ENCODE results near the gene MRGPRX2. TPM values are rescaled to one million over a fixed set of nuclear protein-coding genes. Genes with fewer than 3 reads are reported as not detected.
A peak's percentile ranks its signal among the peaks of the same experiment; 100 is the strongest.

Gene MRGPRX2
- polyA plus RNA-seq, 2 of the 4 experiments (the other 2 are of a cell fraction) = not detected

DNA sequence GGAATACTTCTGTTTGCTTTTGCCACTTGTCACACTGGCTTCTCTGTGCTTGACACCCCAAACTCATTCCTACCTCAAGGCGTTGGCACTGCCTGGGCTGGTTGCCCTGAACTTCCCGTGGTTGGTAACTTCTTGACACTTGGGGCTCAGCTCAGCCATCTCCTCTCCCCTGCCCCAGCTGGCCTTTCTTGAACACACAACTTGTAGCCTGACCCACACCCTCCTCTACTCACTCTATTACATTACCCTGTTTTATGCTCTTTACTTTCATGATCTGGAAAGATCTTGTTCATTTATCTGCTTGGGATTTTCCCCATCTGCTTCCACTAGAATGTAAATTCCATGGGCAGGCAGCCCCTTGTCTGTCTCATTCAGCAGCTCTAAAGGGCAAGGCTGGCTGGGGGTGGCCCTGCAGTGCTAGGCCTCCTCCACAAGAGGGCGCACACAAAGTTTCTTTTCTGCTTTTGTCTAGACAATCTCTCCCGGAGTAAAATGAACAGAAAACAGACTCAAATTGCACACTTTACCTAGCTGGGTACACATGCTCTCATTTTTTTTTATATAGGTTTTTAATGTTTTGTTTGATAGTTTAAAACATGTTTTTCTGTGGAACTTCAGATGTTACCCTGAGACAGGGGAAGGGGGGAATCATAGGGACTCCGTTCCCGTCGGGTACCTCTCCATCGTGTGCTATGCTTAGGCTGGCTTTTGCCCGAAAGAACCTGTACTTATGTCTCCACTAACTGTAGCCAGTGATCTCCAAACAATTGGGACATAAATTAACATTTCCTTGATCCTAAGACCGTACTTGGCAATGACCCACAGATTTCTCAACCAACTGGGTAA lies 16.4 kb upstream of the MRGPRX2 start (continued):
- TF ChIP-seq, protein P1, sequence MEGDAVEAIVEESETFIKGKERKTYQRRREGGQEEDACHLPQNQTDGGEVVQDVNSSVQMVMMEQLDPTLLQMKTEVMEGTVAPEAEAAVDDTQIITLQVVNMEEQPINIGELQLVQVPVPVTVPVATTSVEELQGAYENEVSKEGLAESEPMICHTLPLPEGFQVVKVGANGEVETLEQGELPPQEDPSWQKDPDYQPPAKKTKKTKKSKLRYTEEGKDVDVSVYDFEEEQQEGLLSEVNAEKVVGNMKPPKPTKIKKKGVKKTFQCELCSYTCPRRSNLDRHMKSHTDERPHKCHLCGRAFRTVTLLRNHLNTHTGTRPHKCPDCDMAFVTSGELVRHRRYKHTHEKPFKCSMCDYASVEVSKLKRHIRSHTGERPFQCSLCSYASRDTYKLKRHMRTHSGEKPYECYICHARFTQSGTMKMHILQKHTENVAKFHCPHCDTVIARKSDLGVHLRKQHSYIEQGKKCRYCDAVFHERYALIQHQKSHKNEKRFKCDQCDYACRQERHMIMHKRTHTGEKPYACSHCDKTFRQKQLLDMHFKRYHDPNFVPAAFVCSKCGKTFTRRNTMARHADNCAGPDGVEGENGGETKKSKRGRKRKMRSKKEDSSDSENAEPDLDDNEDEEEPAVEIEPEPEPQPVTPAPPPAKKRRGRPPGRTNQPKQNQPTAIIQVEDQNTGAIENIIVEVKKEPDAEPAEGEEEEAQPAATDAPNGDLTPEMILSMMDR (IDR thresholded peaks at IDR 0.05) = peak; percentile 84
- peak; percentile 57 to 58 for TF ChIP-seq RAD21 (conservative IDR thresholded peaks at IDR 0.05 in 1 of 2, IDR thresholded peaks at IDR 0.05 in 1 of 2)

- no peaks in the 10 kb centered on the region for H3K9me3 ChIP-seq
- no peak for TF ChIP-seq NPAS2 (CRISPR knock-in tag; IDR thresholded peaks at IDR 0.05; ENCODE audit: borderline replicate concordance)
- no peak for TF ChIP-seq POLR2AphosphoS2 (conservative IDR thresholded peaks at IDR 0.05; ENCODE audit: low read length)
- TF ChIP-seq MYC (IDR thresholded peaks at IDR 0.05; ENCODE audit: borderline replicate concordance, low read length) = no peak
- no peak for TF ChIP-seq RCOR1 (IDR thresholded peaks at IDR 0.05; ENCODE audit: low read depth, low read length)
- TF ChIP-seq CEBPB (IDR thresholded peaks at IDR 0.05) = no peak
- TF ChIP-seq ATOH8 (CRISPR knock-in tag; IDR thresholded peaks at IDR 0.05; ENCODE audit: low read depth) = no peak
- no peak for TF ChIP-seq HDAC2 (IDR thresholded peaks at IDR 0.05)
- TF ChIP-seq RAD21 (conservative IDR thresholded peaks at IDR 0.05 in 1 of 2, IDR thresholded peaks at IDR 0.05 in 1 of 2) = no peak
- TF ChIP-seq EHF (CRISPR knock-in tag; IDR thresholded peaks at IDR 0.05) = no peak
- ATAC-seq (no peak), FAIRE-seq (no peak), DNase-seq (ENCODE audit: low read depth in 1 of 2, low spot score in 1 of 2) (no peak)
- H3K4me1 ChIP-seq = no peaks in the 10 kb centered on the region
- no peak overlapping the region for H3K4me3 ChIP-seq
- ChIA-PET CTCF (interaction anchor here (1.1 to 11.1 kb wide), 13 partner anchors 12 to 780 kb away, joined by 3 to 218 read pairs (median 6); partner anchors contain the start of genes MRGPRX2 and ZDHHC13), POLR2A (no interaction called here)
- no peak overlapping the region for H3K27ac ChIP-seq
- no peak overlapping the region for H3K4me2 ChIP-seq
- WGBS (ENCODE audit: missing lambda C conversion rate) = 59% methylated on average over 3 of the region's 3 CpGs
Observed at GRCh38 chr11:19075636-19076035, 15.1 kb upstream of the MRGPRX2 start.

DNA sequence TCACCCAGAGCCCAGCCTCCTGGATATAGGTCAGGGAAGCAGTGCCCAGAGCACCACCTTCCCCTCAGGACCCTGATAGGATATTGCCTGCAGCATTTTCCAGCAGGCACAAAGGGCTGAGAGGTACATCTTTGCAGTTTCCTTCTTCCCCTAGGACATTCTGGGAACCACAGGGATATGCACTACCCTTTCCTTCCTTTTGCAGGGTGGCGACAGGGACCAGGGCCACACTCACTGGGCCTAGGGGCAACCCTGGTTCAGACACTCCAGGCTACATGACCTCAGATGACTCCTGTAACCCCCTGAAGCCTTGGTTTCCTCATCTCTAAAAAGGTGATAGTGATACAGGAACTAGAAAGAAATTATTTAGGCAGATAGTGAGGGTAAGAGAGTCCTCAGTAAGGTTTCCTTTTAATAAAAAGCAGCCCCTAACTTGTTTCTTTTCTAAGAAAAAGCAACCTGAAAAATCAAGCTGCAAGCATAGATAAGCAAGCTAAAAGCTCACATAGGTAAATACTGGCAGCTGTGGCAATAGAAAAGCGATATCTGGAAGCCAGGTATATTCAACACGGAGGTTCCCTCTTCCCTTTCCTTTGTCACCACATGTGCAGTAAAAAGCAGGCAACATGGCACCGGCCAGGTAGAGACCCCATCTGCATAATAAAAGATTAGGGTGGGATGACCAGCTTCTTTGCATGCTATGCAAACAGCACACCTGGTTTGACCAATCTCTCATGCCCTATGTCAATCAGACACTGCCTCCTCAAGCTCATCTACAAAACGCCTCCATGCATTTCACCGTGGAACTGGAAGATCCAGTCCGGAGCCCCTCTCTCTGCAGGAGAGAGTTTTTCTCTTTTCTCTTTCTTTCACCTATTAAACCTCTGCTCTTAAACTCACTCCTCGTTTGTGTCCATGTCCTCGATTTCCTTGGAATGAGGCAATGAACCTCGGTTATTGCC lies 13.2 kb upstream of the MRGPRX2 start:
- no peak overlapping the region for H3K4me3 ChIP-seq
- ATAC-seq = no peak
- H3K27ac ChIP-seq = no peak overlapping the region
- WGBS (ENCODE audit: missing lambda C conversion rate) = 42% methylated on average over 10 of the region's 10 CpGs
- H3K4me2 ChIP-seq = no peak overlapping the region
- FAIRE-seq = no peak
- no peaks in the 10 kb centered on the region for H3K4me1 ChIP-seq
- POLR2A ChIA-PET = no interaction called here
- TF ChIP-seq, protein P1 (IDR thresholded peaks at IDR 0.05) = no peak
- no peak for TF ChIP-seq ZFP36 (IDR thresholded peaks at IDR 0.05; ENCODE audit: borderline replicate concordance, partially characterized antibody)
- no peak for TF ChIP-seq CBX2 (IDR thresholded peaks at IDR 0.05; ENCODE audit: borderline replicate concordance, low read depth)
- TF ChIP-seq, protein P2, sequence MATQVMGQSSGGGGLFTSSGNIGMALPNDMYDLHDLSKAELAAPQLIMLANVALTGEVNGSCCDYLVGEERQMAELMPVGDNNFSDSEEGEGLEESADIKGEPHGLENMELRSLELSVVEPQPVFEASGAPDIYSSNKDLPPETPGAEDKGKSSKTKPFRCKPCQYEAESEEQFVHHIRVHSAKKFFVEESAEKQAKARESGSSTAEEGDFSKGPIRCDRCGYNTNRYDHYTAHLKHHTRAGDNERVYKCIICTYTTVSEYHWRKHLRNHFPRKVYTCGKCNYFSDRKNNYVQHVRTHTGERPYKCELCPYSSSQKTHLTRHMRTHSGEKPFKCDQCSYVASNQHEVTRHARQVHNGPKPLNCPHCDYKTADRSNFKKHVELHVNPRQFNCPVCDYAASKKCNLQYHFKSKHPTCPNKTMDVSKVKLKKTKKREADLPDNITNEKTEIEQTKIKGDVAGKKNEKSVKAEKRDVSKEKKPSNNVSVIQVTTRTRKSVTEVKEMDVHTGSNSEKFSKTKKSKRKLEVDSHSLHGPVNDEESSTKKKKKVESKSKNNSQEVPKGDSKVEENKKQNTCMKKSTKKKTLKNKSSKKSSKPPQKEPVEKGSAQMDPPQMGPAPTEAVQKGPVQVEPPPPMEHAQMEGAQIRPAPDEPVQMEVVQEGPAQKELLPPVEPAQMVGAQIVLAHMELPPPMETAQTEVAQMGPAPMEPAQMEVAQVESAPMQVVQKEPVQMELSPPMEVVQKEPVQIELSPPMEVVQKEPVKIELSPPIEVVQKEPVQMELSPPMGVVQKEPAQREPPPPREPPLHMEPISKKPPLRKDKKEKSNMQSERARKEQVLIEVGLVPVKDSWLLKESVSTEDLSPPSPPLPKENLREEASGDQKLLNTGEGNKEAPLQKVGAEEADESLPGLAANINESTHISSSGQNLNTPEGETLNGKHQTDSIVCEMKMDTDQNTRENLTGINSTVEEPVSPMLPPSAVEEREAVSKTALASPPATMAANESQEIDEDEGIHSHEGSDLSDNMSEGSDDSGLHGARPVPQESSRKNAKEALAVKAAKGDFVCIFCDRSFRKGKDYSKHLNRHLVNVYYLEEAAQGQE (IDR thresholded peaks at IDR 0.05) = no peak
- no peak for TF ChIP-seq PHF8 (IDR thresholded peaks at IDR 0.05; ENCODE audit: borderline replicate concordance, low read depth)
- TF ChIP-seq RCOR1 (IDR thresholded peaks at IDR 0.05; ENCODE audit: low read depth, low read length) = no peak
- no peak for TF ChIP-seq EHF (CRISPR knock-in tag; IDR thresholded peaks at IDR 0.05)
- no peak for TF ChIP-seq TP53 (CRISPR knock-in tag; IDR thresholded peaks at IDR 0.05)
- no peak for TF ChIP-seq CBX8 (IDR thresholded peaks at IDR 0.05)
- TF ChIP-seq, protein P3, sequence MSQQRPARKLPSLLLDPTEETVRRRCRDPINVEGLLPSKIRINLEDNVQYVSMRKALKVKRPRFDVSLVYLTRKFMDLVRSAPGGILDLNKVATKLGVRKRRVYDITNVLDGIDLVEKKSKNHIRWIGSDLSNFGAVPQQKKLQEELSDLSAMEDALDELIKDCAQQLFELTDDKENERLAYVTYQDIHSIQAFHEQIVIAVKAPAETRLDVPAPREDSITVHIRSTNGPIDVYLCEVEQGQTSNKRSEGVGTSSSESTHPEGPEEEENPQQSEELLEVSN (IDR thresholded peaks at IDR 0.05; ENCODE audit: borderline replicate concordance, low read depth) = no peak
- TF ChIP-seq ZC3H11A (IDR thresholded peaks at IDR 0.05) = no peak
- DNase-seq (ENCODE audit: low read depth in 1 of 2, low spot score in 1 of 2) = no peak
- CTCF ChIA-PET = interaction anchor here (0.8 to 11.1 kb wide), 13 partner anchors 13 to 830 kb away, joined by 3 to 218 read pairs (median 3); partner anchors contain the start of gene MRGPRX2
- H3K9me3 ChIP-seq = no peaks in the 10 kb centered on the region

All from A549 (cell line).